LHCN-M2 (cell line): Measurements from ENCODE around the gene WDR59. TPM values are rescaled to one million over a fixed set of nuclear protein-coding genes. Genes with fewer than 3 reads are reported as not detected.
"Not testable (repeated sequence)": the region's sequence is repeated elsewhere in the genome, so short reads cannot be mapped to it uniquely, and the experiment has no call there.

Experiments
- DNase-seq: peaks from one replicate; pipeline ENCODE4 v3.0.0-alpha.2; 2012; ENCODE audit warnings: low read depth
- total RNA-seq: library from RNA; depleted of rRNA; stranded (reverse); fragments of >200 nt; gene quantifications from 2 replicates; pipeline ENCODE4 v1.2.3, GENCODE V29; 2014

Gene WDR59
- total RNA-seq, 1 experiment from 2014 or later, result 10.0 TPM

DNA sequence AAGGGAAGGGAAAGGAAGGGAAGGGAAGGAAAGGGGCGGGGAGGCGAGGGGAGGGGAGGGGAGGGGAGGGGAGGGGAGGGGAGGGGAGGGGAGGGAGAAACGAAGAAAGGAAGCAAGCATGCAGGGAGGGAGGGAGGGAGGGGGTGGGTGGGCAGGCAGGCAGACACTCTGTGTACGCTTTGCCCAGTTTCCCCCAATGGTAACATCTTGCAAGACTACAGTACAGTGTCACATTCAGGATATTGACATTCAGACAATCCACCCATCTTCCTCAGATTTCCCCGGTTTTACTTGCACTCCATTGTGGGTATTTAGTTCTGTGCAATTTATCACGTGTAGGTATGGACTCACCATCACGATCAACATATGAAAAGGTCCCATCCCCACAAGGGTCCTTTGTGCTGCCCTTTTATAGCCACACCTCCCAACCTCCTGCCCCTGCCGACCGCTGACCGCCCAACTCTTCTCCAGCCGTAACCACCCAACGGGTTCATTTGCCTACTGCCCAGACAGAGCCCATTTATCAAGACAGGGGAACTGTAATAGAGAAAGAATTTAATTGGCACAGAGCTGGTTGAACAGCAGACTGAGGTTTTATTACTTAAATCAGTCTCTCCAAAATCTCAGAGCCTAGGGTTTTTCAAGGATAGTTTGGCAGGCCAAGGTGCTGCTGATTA, 118.9 kb downstream of the WDR59 start:
- no peak for DNase-seq

DNA sequence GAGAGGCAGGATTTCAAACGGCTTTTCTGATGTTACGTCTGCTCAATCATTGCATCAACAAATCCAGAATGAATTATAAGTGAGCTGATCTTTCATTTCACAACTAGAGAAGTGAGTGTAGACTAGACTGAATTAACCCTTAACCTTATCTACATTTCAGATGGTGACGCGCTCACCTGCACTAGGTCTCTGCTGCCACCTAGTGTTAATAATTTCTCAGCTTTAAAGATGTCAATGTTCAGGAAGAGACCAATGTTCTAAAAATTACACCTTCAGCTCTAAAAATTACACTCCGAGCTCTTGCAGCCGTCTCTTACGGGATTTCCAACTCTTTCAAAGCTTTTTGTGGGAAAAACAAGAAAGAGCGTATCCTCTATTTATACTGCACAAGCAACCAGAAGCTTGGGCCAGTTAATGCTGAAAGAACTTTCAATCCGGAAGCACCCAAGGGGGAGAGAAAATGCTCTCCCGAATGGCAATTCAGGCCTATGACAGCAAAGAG, 122.1 kb downstream of the WDR59 start:
- peak; percentile 34 for DNase-seq

DNA sequence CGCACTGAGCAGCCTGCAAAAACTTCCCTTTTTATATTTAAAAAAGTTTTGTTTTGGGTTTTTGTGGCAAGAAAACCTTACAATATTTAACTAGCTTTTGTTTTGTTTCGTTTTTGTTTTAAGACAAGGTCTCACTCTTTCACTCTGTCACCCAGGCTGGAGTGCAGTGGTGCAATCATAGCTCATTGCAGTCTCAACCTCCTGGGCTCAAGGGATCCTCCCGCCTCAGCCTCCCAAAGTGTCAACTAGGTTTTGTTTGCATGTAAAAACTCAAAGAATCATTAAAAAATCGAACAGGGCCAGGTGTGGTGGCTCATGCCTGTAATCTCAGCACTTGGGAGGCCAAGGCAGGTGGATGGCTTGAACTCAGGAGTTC, 132.4 kb downstream of the WDR59 start:
- no peak for DNase-seq

DNA sequence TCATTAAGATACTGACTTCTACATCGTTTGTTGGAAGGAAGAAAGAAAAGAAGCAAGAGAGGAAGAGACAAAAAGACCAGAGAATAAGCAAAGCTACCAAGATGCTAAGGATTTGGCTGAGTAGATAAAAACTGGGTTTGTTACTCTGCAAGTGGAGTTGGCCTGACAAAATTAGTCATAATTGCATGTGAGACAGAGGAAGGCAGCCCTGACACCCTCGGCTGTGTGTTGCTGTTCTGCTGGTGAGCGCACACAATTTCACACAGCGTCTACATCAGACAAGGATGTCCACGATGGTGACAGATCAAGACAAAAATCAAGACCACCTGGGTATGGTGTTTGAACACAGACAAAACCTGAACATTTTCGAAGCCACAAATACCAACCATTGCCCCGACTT, 134.9 kb downstream of the WDR59 start:
- peak; percentile 9 for DNase-seq

DNA sequence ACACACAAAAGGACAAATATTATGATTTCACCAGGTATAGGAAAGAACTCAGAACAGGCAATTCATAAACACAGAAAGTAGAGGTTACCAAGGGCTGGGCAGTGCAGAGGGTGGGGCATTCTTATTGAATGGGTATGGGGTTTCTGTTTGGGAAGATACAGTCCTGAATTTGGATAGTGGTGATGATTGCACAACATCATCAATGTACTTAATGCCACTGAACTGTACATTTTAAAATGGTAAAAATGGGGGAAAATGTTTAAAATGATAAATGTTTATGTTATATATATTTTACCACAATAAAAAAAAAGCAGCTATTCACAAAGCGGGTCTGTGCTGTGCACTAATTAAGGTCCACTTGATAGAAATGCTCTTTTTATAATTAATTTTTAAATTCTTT, 137.7 kb downstream of the WDR59 start:
- no peak for DNase-seq

DNA sequence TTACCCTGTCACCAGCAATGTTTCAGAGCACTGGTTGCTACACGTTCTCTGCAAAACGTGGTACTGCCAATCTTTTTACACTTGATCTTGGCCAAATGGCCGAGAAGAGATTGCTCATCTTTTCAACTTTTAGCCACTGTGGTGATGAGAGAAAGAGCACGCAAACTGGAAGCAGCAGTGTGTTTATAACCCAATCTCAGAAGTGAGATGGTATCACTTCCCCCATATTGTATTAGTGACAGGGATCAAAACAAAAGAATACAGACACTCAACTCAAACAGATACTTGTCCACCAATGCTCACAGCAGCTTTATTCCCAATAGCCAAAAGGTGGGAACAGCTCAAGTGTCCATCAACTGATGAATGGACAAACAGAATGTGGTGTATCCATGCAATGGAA, 138.2 kb downstream of the WDR59 start:
- DNase-seq, result no peak

DNA sequence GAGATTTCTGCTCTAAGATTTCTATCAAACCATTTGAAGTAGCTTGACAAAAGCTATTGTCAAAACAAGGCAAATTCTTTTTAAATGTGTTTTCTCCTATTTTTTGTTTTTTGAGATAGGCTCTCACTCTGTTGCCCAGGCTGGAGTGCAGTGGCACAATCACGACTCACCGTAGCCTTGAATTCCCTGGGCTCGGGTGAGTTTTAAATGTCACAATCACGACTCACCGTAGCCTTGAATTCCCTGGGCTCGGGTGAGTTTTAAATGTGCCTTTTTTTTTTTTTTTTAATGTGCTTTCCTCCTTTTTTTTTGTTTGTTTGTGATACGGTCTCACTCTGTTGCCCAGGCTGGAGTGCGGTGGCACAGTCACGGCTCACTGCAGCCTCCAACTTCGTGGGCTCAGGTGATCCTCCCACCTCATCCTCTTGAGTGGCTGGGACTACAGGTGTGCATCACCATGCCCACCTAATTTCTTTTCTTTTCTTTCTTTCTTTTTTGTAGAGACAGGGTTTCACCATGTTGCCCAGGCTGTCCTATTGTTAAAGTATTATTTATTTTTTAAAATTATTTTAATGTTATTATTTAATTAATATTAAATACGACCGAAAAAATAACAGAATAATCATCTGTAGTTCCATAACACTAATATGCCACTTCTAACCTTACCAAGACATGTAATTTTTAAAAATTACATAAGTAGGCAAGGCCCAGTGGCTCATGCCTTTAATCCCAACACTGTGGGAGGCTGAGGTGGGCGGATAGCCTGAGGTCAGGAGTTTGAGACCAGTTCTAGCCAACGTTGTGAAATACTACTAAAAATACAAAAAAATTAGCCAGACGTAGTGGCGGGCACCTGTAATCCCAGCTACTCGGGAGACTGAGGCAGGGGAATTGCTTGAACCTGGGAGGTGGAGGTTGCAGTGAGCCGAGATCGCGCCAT, 140.6 kb downstream of the WDR59 start:
- DNase-seq, result no peak

DNA sequence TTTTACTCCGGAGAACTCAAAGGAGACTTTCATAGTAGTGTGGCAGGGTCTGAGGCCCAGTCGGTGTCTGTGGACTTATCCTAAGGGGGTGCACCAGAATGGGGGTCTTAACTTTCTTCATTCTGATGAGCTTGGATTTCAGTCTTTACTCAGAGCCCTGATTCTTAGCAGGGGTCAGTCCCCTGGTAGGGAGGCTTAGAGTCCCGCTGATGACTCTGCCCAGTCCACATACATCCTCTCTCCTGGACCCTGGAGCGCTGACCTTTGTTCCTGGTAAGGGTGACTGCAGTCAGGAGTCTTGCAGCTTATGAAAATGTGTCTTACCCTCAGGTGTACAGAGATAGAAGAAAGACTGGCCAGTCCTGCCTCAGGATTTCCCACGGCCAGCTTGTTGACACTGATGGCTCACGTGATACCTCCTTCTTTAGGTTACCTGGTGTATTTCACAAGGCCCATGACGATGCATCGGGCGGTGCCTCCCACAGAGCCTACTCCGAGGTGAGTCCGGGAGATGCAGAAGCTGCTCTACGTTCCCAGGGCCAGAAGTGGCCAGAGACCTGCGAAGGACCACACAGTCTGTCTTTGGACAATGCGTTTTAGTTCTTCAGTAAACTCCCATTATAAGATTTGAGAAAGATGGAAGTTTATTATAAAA, 141.4 kb downstream of the WDR59 start:
- DNase-seq, result not testable (repeated sequence)

DNA sequence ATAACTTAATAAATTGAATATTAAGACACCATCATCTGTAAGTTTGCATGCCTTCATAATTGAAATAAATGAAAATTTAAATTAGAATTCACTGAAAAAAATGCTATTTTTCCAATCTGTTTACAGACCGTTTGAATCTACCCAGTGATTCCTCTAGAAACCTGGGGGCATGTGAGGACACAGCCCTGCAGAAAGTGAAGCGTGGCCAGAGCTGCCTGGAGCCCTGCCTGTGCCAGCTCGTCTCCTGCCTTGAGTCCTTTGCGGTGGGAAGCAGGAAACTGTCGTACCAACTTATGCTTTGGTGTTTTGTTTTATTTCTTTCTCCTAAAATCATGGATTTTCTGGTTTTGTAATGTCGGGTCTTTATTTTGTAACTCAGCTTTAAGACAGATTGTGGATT, 142.5 kb downstream of the WDR59 start:
- no peak for DNase-seq

DNA sequence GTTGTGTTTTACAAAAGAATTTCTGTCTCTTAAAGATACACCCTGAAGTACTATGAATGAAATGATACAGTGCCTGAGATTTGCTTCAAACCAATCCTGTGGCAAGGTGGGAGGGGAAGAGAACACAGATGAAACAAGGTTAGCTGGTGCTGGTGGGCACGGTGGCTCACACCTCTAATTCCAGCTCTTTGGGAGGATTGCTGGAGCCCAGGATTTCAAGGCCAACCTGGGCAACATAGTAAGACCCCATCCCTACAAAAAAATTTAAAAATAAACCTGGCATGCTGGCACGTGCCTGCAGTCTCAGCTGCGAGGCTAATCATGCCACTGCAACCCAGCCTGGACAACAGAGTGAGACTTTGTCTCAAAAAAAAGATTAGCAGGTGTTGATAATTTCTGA, 143.0 kb downstream of the WDR59 start:
- DNase-seq, result no peak

DNA sequence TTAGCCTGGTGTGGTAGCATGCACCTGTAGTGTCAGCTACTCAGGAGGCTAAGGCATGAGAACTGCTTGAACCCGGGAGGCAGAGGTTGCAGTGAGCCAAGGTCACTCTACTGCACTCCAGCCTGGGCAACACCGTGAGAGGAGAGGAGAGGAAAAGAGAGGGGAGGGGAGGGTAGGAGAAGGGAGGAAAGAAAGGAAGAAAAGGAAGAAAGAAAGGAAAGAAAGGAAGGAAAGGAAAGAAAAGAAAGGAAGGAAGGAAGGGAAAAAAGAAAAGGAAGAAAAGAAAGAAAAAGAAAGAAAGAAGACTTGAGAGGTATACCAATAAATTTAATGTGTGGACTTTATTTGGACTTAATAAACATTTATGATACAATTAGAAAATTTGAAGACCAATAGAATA, 143.5 kb downstream of the WDR59 start:
- DNase-seq, result no peak

DNA sequence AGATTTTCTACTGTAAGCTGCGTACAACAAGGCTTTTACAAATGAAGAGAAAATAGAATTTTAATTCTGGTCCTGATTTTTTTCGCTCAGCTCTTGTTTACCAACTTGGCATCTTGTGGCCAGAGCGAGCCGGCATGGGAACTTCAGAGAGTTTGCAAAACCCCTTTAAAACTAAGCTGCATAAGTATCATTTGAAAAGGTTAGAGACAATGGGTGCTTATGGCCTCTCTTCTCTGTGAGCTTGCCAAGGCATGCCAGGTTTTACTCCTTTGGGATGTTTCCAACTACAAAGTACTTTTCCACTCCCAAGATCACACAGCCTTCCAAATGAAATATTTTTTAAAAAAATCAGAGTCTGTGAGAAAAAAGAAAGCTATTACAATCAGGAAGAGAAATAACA, 147.9 kb downstream of the WDR59 start:
- no peak for DNase-seq

DNA sequence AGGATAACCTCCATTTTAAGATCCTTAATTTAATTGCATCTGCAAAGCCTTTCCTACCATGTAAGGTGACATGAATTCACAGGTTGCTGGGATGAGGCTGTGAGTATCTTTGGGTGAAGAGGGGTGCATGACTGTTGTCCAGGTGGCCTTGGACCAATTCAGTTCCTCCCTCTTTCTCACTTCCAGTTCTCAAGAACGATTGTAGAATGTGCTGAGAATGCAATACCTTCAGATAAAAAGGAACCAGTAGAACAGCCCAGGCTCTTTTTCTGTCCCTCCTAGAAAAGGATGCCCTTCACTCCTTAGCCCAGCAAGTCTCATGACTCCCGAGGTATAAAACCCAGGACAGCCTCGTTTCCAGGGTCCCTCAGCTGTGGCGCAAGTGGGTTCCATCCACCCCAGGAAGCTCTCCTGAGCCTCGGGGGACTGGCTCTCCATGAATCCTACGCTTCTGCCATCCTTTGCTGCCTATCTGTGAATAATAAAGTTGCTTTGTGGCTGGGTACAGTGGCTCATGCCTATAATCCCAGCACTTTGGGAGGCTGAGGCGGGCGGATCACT, 148.7 kb downstream of the WDR59 start:
- no peak for DNase-seq

DNA sequence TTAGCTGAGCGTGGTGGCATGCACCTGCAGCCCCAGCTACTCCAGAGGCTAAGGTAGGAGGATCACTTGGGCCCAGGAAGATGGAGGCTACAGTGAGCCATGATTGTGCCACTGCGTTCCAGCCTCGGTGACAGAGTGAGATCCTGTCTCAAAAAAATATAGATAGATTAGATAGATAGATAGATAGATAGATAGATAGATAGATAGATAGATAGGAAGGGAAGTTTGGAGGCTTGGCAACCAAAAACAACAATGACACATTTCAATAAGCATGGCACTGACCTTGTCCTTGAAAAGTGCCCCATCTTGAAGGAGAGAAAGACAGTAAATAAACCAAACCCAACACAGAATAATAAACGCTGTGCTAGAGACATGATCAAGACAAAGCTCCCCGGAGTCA, 152.7 kb downstream of the WDR59 start:
- DNase-seq, result no peak

DNA sequence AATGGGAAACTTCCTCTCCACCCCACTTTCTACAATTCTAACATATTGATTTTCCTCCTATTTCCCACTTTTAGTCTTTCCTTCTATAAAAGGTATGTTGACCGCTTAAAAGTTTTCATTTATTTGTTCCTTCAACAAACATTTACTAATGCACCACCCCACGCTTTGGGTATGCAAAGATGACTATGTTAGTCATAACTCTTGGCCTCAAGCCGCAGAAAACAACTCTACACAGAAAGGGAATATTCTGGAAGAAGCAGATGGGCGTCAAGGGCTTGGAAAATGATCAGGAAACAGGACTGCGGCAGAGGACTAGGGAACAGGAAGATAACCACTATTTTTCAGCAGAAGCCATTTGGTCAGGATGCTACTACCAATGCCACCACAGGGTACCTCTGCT, 153.5 kb downstream of the WDR59 start:
- DNase-seq, result no peak

DNA sequence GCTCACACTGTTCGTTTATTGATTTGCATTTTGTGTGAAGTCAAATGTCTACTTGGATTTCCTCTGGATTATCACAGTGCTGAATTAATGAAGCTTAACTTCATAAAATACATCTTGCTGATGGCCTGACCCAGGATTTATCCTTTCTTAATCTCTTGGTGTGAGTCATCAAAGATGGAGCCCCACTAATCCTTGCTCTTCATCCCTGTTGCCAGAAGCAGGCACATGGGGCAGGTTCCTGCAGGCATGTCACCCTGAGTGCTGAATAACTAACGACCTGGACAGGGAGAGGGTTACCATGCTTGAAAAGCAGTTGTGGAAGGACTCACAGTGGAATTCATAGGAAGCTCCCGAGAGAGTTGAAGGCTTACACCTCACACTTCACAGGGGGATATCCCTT, 154.3 kb downstream of the WDR59 start:
- no peak for DNase-seq

DNA sequence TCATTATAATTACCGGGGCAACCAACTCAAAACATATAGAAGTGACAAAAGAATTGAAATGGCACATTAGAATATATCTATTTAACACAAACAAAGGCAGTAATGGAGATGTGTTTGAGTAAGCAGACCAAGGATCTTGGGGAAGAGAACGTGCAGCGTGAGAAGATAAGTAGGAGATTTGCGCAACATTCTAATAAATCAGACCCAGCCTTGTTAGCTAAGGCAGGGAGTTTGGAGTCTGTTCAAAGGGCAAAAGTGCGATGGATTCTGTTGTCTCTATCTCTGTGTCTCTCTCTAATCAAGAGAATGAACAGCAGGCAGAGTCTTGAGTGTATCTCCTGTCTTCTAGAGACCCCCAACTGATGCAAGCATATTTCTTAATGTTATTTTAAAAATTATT, 155.3 kb downstream of the WDR59 start:
- no peak for DNase-seq

DNA sequence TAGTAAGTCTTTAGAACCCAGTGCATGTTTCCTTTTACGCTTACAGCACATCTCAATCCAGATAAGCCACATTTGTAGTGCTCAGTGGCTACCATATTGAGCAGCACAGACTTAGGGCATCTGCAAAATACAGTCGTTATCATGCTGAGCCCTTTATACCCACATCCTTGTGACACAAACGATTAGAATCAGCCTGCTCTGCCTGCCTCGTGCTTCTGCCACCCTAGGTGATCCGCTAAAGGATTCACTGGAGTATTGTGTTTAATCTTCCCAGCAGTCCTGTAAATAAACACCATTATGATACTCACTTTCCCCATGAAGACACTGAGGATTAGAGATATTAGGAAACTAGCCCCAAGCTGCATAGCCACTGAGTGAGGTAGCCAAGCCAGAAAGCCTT, 159.0 kb downstream of the WDR59 start:
- DNase-seq, result no peak

DNA sequence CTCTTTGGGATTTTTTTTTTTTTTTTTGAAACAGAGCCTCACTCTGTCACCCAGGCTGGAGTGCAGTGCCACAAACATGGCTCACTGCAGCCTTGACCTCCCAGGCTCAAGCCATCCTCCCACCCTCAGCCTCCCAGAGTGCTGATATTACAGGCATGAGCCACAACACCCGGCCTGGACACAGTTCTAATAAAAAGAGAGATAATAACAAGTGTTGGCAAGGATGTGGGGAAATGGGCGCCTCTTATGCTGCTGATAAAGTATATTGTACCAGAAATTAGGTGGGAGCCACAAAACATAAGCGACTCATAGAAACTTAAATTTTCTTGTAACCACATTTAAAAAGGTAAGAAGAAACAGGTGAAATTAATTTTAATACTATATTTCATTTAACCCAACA, 159.9 kb downstream of the WDR59 start:
- no peak for DNase-seq
